H9 (cell line): ENCODE data around the gene GPR160. TPM values are rescaled to one million over a fixed set of nuclear protein-coding genes. Genes with fewer than 3 reads are reported as not detected.
A peak's percentile ranks its signal among the peaks of the same experiment; 100 is the strongest.

Source experiments
- DNase-seq: peaks from one replicate; pipeline ENCODE4 v3.0.0-alpha.2; 2017
- H2AFZ ChIP-seq: one replicate; pipeline ENCODE4 v1.6.1; 2013; ENCODE audit warnings: mild to moderate bottlenecking, low read length, control low read depth, moderate library complexity
- H2AK5ac ChIP-seq: 2 replicates; pipeline ENCODE4 v1.6.1; 2013; ENCODE audit warnings: low read length, control low read depth, mixed read lengths; ENCODE audit not compliant: insufficient read length
- H2BK120ac ChIP-seq: one replicate; pipeline ENCODE4 v1.6.1; 2013; ENCODE audit warnings: low read depth, mild to moderate bottlenecking, low read length, control low read depth, inconsistent platforms; ENCODE audit not compliant: poor library complexity, severe bottlenecking
- H2BK12ac ChIP-seq: 2 replicates; pipeline ENCODE4 v1.6.1; 2013; ENCODE audit warnings: low read length, control low read depth, mixed read lengths, low read depth; ENCODE audit not compliant: insufficient read length
- H2BK15ac ChIP-seq: 2 replicates; pipeline ENCODE4 v1.6.1; 2013; ENCODE audit warnings: low read depth, low read length, control low read depth
- H2BK20ac ChIP-seq: one replicate; pipeline ENCODE4 v1.6.1; 2013; ENCODE audit warnings: low read depth, mild to moderate bottlenecking, low read length, control low read depth, inconsistent platforms; ENCODE audit not compliant: poor library complexity, severe bottlenecking
- H2BK5ac ChIP-seq: 2 replicates; pipeline ENCODE4 v1.6.1; 2013; ENCODE audit warnings: low read length, control low read depth, mixed read lengths; ENCODE audit not compliant: insufficient read length
- H3K14ac ChIP-seq: 2 replicates; pipeline ENCODE4 v1.6.1; 2013; ENCODE audit warnings: low read length, control low read depth; ENCODE audit not compliant: insufficient read depth
- H3K18ac ChIP-seq: 2 replicates; pipeline ENCODE4 v1.6.1; 2013; ENCODE audit warnings: low read depth, mild to moderate bottlenecking, mixed read lengths, low read length, control low read depth; ENCODE audit not compliant: insufficient read length
- H3K23ac ChIP-seq: 2 replicates; pipeline ENCODE4 v1.6.1; 2013; ENCODE audit warnings: low read length, control low read depth, mixed read lengths, low read depth; ENCODE audit not compliant: insufficient read length
- H3K23me2 ChIP-seq: 2 replicates; pipeline ENCODE4 v1.6.1; 2013; ENCODE audit warnings: low read depth, mild to moderate bottlenecking, mixed read lengths, low read length, control low read depth; ENCODE audit not compliant: insufficient read length, poor library complexity, severe bottlenecking
- H3K27ac ChIP-seq: 2 replicates; pipeline ENCODE4 v1.5.1; 2013; ENCODE audit warnings: low read length, control low read depth, mixed read lengths, low read depth; ENCODE audit not compliant: insufficient read length
- H3K27me3 ChIP-seq: 2 replicates; pipeline ENCODE4 v1.6.1; 2013; ENCODE audit warnings: low read length, control low read depth, inconsistent platforms; ENCODE audit not compliant: insufficient read depth
- H3K4ac ChIP-seq: 2 replicates; pipeline ENCODE4 v1.6.1; 2013; ENCODE audit warnings: low read depth, mild to moderate bottlenecking, control low read depth, inconsistent platforms, low read length, moderate library complexity
- H3K4me1 ChIP-seq: 2 replicates; pipeline ENCODE4 v1.6.1; 2013; ENCODE audit warnings: low read length, control low read depth, inconsistent platforms; ENCODE audit not compliant: insufficient read depth
- H3K4me2 ChIP-seq: 2 replicates; pipeline ENCODE4 v1.6.1; 2013; ENCODE audit warnings: low read length, control low read depth, mixed read lengths; ENCODE audit not compliant: insufficient read length, insufficient read depth
- H3K56ac ChIP-seq: 2 replicates; pipeline ENCODE4 v1.6.1; 2013; ENCODE audit warnings: low read depth, mild to moderate bottlenecking, mixed read lengths, low read length, control low read depth; ENCODE audit not compliant: insufficient read length
- H3K79me1 ChIP-seq: 2 replicates; pipeline ENCODE4 v1.6.1; 2013; ENCODE audit warnings: low read depth, mild to moderate bottlenecking, moderate library complexity, low read length, control low read depth, inconsistent platforms; ENCODE audit not compliant: insufficient read depth, poor library complexity, severe bottlenecking
- H3K79me2 ChIP-seq: 2 replicates; pipeline ENCODE4 v1.6.1; 2013; ENCODE audit warnings: low read length, control low read depth, inconsistent platforms; ENCODE audit not compliant: insufficient read depth
- H3K9ac ChIP-seq: 2 replicates; pipeline ENCODE4 v1.6.1; 2013; ENCODE audit warnings: low read length, control low read depth, mixed read lengths; ENCODE audit not compliant: insufficient read length; ENCODE audit errors: extremely low read depth
- H3K9me3 ChIP-seq: one replicate; pipeline ENCODE4 v1.6.1; 2013; ENCODE audit warnings: low read depth, low read length, inconsistent platforms; ENCODE audit not compliant: control insufficient read depth
- H3T11ph ChIP-seq: one replicate; pipeline ENCODE4 v1.6.1; 2013; ENCODE audit warnings: mild to moderate bottlenecking, low read length, control low read depth, inconsistent platforms
- H4K20me1 ChIP-seq: one replicate; pipeline ENCODE4 v1.6.1; 2013; ENCODE audit not compliant: control insufficient read depth, insufficient read length, insufficient read depth
- H4K5ac ChIP-seq: 2 replicates; pipeline ENCODE4 v1.6.1; 2013; ENCODE audit warnings: low read depth, mild to moderate bottlenecking, mixed read lengths, low read length, control low read depth; ENCODE audit not compliant: insufficient read length
- H4K8ac ChIP-seq: replicated peaks from 2 replicates; pipeline ENCODE4 v1.6.1; 2013; ENCODE audit warnings: low read length, control low read depth, mixed read lengths, low read depth; ENCODE audit not compliant: insufficient read length
- H4K91ac ChIP-seq: 2 replicates; pipeline ENCODE4 v1.6.1; 2013; ENCODE audit warnings: low read depth, mild to moderate bottlenecking, moderate library complexity, mixed read lengths, low read length, control low read depth; ENCODE audit not compliant: insufficient read length
- H3K27ac Mint-ChIP-seq, 3 experiments: 2 replicates in 2 of 3; 3 replicates in 1 of 3; pipeline ENCODE4 v1.8.0; 2020 to 2021; ENCODE audit warnings: mixed read lengths in 3 of 3, mild to moderate bottlenecking in 1 of 3, moderate library complexity in 1 of 3
- H3K27me3 Mint-ChIP-seq: 2 replicates; pipeline ENCODE4 v1.8.0; 2021; ENCODE audit warnings: low read depth, mild to moderate bottlenecking, moderate library complexity, mixed read lengths
- H3K36me3 Mint-ChIP-seq, 3 experiments: 2 replicates in 2 of 3; 3 replicates in 1 of 3; pipeline ENCODE4 v1.8.0; 2020 to 2021; ENCODE audit warnings: low read depth in 3 of 3, mixed read lengths in 3 of 3; ENCODE audit not compliant: insufficient read depth in 1 of 3
- H3K4me1 Mint-ChIP-seq, 2 experiments: 2 replicates each; pipeline ENCODE4 v1.8.0; 2020; ENCODE audit warnings: mixed read lengths in 2 of 2
- H3K4me3 Mint-ChIP-seq, 2 experiments: 2 replicates in 1 of 2; 3 replicates in 1 of 2; pipeline ENCODE4 v1.8.0; 2020 to 2021; ENCODE audit warnings: mild to moderate bottlenecking in 2 of 2, mixed read lengths in 2 of 2, moderate library complexity in 1 of 2
- H3K9me3 Mint-ChIP-seq, 2 experiments: 2 replicates in 1 of 2; 3 replicates in 1 of 2; pipeline ENCODE4 v1.8.0; 2020; ENCODE audit warnings: mild to moderate bottlenecking in 2 of 2, mixed read lengths in 2 of 2, moderate library complexity in 1 of 2
- CTCF ChIP-seq: fragments of 200-600 bp; sonication (generic); conservative IDR thresholded peaks from 3 replicates; pipeline ENCODE4 v1.8.0; 2021; ENCODE audit warnings: antibody characterized with exemption, mild to moderate bottlenecking
- WGBS: extraction: QIAGEN DNeasy Blood & Tissue Kit; methylation state at CpG from one replicate; pipeline ENCODE4 v1.1.7; 2013; ENCODE audit warnings: missing lambda C conversion rate, low lambda C conversion rate, mixed read lengths; ENCODE audit not compliant: insufficient read length; ENCODE audit errors: extremely low coverage; 5-methylcytosine and 5-hydroxymethylcytosine counted together
- total RNA-seq: library from RNA; stranded (reverse); gene quantifications from 2 replicates; pipeline ENCODE4 v1.2.1, GENCODE V29; 2021

GPR160 gene
- total RNA-seq, 1 experiment from 2014 or later, result 14.1 TPM

GRCh38 chr3:170047133-170047404 lies 9.3 kb downstream of the GPR160 start:
- H3K36me3 Mint-ChIP-seq, result peaks cover 2 to 3% (median 2%) of the 10 kb centered on the region in 3 experiments; a peak in 4 of 7 replicates
- Histone ChIP-seq H3T11ph (no peak overlapping the region), H2BK20ac (no peak overlapping the region), H3K27me3 (no peaks in the 10 kb centered on the region), H3K4me2 (no peak overlapping the region), H3K56ac (no peak overlapping the region), H4K8ac (no peak overlapping the region), H2BK15ac (no peak overlapping the region), H2AFZ (no peak overlapping the region), H2AK5ac (no peak overlapping the region), H3K23ac (no peak overlapping the region), H4K91ac (no peak overlapping the region), H3K9ac (peak overlapping the region; percentile 13), H2BK5ac (no peak overlapping the region), H3K27ac (no peak overlapping the region), H2BK120ac (no peak overlapping the region), H3K14ac (peak overlapping the region; percentile 73), H3K18ac (no peak overlapping the region), H3K4me1 (0 out of 2 replicates have a peak, but pooled peaks cover 3% of the 10 kb centered on the region), H3K9me3 (no peaks in the 10 kb centered on the region), H4K20me1 (no peaks in the 10 kb centered on the region), H3K4ac (no peak overlapping the region), H4K5ac (no peak overlapping the region), H2BK12ac (no peak overlapping the region), H3K23me2 (no peaks in the 10 kb centered on the region), H3K79me2 (no peaks in the 10 kb centered on the region; the same call in 1 of the 2 replicates), H3K79me1 (no peaks in the 10 kb centered on the region)
- H3K27ac Mint-ChIP-seq, result peak overlapping the region in 1 of 3 experiments; percentile 93; a peak in 2 of 7 replicates
- WGBS, result no CpG with 5 or more reads among the region's 3 CpGs
- H3K4me3 Mint-ChIP-seq, result no peak overlapping the region; a peak in 1 of 5 replicates
- H3K4me1 Mint-ChIP-seq, result peaks cover 13 to 17% of the 10 kb centered on the region in 2 experiments
- no peak for TF ChIP-seq CTCF
- no peak for DNase-seq
- H3K27me3 Mint-ChIP-seq, result no peaks in the 10 kb centered on the region; the same call in 1 of the 2 replicates
- no peaks in the 10 kb centered on the region; a peak in 1 of 5 replicates for H3K9me3 Mint-ChIP-seq
